Right ventricle myocardium inferior (tissue), 1 donor: ENCODE measurements around the gene GAS7. TPM values are rescaled to one million over a fixed set of nuclear protein-coding genes. Genes with fewer than 3 reads are reported as not detected.

Experiments
- ATAC-seq: fragments of 200-7000 bp; cut with Tn5 transposase; one replicate; pipeline ENCODE4 v1.9.1; 2020; ENCODE audit warnings: mild to moderate bottlenecking, moderate library complexity
- DNase-seq: peaks from one replicate; pipeline ENCODE4 v3.0.0; 2021; ENCODE audit errors: missing footprints
- intact Hi-C: fragments of 100-400 bp; cut with DNase I; formaldehyde crosslinking; loops from one replicate; pipeline ENCODE4 v1.11.0; 2022
- total RNA-seq: library from RNA; stranded (reverse); fragmentation: NEBNext Ultra II Directional; extraction: Animal tissue kit (Norgen Biotek cat#: 25700); gene quantifications from one replicate; pipeline ENCODE4 v1.2.1, GENCODE V29; 2021
- donor health status: DM: no; HTN: yes; CAD: no; lungs with severe emphysema.

Gene GAS7
- total RNA-seq, 1 donor from 2014 or later, result 90.5 TPM

- intact Hi-C loops, result no loop called here
- no peak for ATAC-seq
- DNase-seq, result no peak
Observed at GRCh38 chr17:10149573-10150399, 48.6 kb downstream of the GAS7 start.

- no peak for ATAC-seq
- no peak for DNase-seq
- intact Hi-C loops, result no loop called here
Observed at GRCh38 chr17:10147761-10148415, 50.5 kb downstream of the GAS7 start.

GRCh38 chr17:10147040-10147439, 51.4 kb downstream of the GAS7 start:
- intact Hi-C loops, result no loop called here
- no peak for ATAC-seq
- no peak for DNase-seq

GRCh38 chr17:10144982-10145381, 53.4 kb downstream of the GAS7 start:
- intact Hi-C loops, result no loop called here
- DNase-seq (no peak), ATAC-seq (no peak)

GRCh38 chr17:10144456-10144855, 54.0 kb downstream of the GAS7 start:
- ATAC-seq (no peak), DNase-seq (no peak)
- intact Hi-C loops, result no loop called here

- intact Hi-C loops, result no loop called here
- no peak for ATAC-seq
- no peak for DNase-seq
Observed at GRCh38 chr17:10141436-10141835, 57.0 kb downstream of the GAS7 start.

- DNase-seq, result no peak
- intact Hi-C loops, result no loop called here
Observed at GRCh38 chr17:10139577-10139976, 58.8 kb downstream of the GAS7 start.

GRCh38 chr17:10136258-10136981, 62.0 kb downstream of the GAS7 start:
- ATAC-seq, result peak; percentile 60
- DNase-seq, result no peak
- intact Hi-C loops, result no loop called here

More at GRCh38 chr17:10139577-10139976, 58.8 kb downstream of the GAS7 start:
- peak; percentile 22 for ATAC-seq

GRCh38 chr17:10135539-10136257, 62.7 kb downstream of the GAS7 start:
- no peak for DNase-seq
- intact Hi-C loops, result no loop called here
- peak; percentile 54 for ATAC-seq

GRCh38 chr17:10130677-10131076, 67.7 kb downstream of the GAS7 start:
- intact Hi-C loops, result no loop called here
- DNase-seq (no peak), ATAC-seq (no peak)

- DNase-seq, result no peak
- ATAC-seq, result no peak
- intact Hi-C loops, result no loop called here
Observed at GRCh38 chr17:10130263-10130662, 68.1 kb downstream of the GAS7 start.

GRCh38 chr17:10127819-10128425, 70.5 kb downstream of the GAS7 start:
- DNase-seq (peak; percentile 94), ATAC-seq (peak; percentile 92)
- intact Hi-C loops, result loop anchor here (5.0 kb wide), 1 partner anchor 91 kb away; no protein-coding TSS in a partner anchor

- no peak for DNase-seq
- intact Hi-C loops, result loop anchor here (5.0 kb wide), 1 partner anchor 90 kb away; no protein-coding TSS in a partner anchor
- peak; percentile 37 for ATAC-seq
Observed at GRCh38 chr17:10126616-10127501, 71.5 kb downstream of the GAS7 start.

GRCh38 chr17:10126276-10126615, 72.2 kb downstream of the GAS7 start:
- intact Hi-C loops, result loop anchor here (5.0 kb wide), 1 partner anchor 89 kb away; no protein-coding TSS in a partner anchor
- ATAC-seq, result no peak
- DNase-seq, result no peak

GRCh38 chr17:10125531-10126275, 72.7 kb downstream of the GAS7 start:
- no peak for ATAC-seq
- intact Hi-C loops, result loop anchor here (5.0 kb wide), 1 partner anchor 88 kb away; no protein-coding TSS in a partner anchor
- DNase-seq, result no peak

- intact Hi-C loops, result no loop called here
- no peak for ATAC-seq
- no peak for DNase-seq
Observed at GRCh38 chr17:10123093-10123492, 75.3 kb downstream of the GAS7 start.
